ENCODE results near the gene ADAM19.
"Not testable (repeated sequence)": the region's sequence is repeated elsewhere in the genome, so short reads cannot be mapped to it uniquely, and the experiment has no call there.

The ADAM19 gene

DNA sequence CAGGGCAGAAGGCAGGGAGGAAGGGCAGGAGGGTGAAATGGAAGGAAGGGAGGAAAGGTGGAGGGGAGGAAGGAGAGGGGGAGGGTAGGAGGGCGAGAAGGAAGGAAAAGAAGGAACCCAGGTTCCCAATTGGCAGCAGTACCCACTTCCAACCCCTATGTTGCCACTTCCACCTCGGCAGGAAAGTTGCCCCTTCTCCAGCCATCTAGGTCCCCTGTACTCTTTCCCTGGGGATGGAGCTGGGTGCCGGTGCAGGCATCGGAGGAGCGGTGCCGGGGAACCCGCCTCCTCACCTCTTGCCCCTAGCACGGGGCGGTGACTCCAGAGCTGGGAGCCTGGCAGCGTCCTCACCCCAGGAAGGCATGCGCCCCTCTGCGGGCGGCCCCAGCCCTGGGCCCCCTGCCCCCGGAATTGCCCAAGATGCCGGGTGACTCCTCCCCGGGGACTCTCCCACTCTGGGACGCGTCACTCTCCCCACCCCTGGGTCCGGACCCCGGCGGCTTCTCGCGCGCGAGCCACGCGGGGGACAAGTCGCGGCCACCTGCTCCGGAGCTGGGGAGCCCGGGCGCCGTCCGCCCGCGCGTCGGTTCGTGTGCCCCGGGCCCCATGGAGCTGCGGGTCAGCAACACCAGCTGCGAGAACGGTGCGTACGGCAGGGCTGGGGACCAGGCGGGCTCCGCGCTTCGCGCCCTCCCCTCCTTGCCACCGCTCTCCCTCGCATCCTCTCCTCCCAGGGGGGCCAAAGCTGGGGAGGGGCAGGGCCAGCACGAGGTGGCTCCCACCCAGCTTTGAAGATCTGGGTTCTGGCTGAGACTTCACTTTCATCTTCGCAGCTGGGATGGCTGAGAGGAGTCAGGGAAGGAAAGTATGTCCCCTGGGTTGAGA, 115.6 kb downstream of the ADAM19 start, which contains the start of gene NIPAL4:
Gene NIPAL4 (plus strand): TSS at position 499 of the 885 bp plus-strand sequence. CDS start 108 bp downstream, at position 607.
- DNase-seq: peak in 1 of 4 experiments; percentile 6

DNA sequence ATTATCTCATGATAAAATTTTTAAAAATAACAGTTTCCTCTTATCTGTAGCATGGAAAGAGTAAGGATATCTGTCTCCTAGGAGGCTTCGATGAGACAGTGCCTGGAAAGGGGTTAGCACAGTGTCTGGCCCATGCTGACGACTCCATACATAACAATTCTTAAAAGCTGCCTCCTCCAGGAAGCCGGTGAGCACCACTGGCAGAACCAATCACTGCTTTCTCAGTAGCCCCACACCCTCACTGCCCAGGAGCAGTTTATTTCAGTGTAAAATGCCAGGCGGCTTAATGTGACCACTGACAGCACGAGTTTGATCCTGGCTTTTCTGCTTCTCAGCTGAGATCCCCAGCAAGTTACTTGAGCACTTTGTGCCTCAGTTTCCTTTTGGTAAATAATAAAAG, 116.7 kb downstream of the ADAM19 start:
- no peak for DNase-seq

DNA sequence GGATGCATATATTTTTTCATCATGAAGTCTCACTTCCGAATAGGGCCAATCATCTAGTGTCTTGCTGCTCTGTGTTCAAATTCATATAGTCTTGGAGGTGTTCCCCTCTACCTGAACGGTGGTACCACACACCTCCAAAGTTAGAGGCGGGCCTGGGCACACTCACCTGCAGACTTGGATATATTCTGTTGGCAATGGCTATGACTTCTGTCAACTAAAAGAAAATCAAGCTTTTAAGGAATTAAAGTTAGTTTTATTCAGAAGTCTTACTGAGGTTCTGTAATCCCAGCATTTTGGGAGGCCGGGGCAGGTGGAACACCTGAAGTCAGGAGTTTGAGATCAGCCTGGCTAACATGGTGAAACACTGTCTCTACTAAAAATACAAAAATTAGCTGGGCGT, 118.2 kb downstream of the ADAM19 start:
- no peak for DNase-seq

DNA sequence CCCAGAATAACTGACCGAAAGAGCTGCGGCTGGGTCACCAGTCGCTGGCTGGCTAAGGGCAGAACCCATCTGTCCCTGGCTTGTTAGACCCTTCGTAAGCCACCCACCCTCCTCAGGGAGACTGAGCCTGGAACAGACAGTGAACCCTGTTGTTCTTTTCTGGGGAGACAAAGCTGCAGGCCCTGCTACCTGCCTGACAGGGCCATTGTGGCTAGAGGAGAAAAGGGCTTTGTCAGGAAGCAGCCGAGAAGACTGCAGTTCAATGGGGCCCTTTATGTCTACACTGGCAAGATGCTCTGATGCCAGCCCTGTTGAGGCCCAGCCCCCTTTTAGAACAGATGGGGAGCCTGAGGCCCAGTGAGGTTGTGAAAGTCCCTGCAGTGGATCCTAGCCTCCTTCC, 119.3 kb downstream of the ADAM19 start:
- DNase-seq: no peak

DNA sequence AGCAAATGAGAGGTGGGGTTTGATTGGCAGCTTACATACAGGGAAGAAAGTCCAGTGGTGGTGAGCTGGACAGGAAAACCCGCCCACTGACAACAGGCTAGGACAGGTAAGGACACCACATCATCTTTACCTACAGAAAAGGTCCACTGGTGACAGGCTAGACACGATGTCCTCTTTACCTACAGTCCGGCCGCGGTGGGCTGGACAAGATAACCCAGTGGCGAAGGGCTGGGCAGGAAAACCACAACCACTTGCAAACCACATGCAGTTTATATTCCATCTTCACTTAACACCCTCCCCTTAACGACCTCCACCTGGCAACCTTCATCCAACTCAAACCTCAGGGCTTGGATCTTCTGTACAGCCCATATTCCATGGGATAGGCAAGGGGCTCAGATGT, 120.5 kb downstream of the ADAM19 start:
- no peak for DNase-seq

DNA sequence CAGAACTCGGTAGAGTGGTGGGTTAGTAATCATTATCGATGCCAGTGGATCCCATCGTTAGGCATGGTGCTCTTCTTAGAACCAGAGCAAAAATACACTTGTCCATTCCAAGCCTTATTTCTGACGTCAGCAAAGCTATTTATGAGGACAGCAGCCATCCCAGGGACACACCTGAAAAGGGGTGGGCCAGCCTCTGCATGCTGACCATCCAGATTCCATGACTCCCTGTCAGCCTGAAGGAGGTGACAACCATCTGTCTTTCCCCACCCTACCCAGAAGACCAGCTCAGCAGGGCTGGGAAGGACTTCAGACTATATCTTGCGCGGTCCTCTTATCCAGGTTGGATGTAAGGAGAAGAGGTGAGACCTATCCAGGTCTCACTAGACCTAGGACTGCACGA, 121.3 kb downstream of the ADAM19 start:
- DNase-seq: no peak

DNA sequence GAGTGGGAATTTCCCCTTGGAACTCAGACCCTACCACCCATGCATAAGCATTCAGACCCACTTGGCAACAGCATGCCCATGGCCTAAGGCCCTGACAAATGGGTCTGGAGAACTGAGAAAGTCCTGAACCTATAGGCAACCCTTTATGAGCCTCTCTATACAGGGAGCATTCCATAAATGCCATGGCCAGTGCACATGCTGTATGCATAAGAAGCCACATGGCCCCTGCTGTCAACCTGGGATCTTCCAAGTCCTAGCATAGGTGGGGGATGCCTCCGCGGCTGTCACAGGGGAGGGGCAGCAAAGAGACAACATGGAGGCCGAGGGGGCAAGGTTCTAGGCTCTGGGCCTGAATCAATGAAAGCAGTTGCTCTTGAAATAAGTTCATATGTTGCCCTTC, 123.8 kb downstream of the ADAM19 start:
- DNase-seq: no peak

DNA sequence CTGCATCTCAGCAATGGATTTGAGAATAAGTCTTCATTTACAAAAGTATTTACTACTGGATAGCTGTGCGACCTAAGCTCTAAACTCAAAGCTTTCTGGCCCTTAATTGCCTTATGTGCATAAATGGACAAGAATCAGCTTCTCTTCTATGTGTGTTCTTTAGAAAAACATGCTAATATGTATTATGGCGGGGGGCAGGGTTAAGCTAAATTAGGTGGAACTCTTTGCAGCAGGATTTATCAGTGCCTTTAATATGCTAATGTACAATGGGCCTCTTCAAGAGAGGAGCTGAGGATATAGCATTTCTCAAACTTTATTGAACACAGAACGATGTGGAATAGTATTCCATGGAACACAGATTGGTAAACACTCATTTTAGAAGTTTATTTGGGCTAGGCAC, 125.6 kb downstream of the ADAM19 start:
- no peak for DNase-seq

DNA sequence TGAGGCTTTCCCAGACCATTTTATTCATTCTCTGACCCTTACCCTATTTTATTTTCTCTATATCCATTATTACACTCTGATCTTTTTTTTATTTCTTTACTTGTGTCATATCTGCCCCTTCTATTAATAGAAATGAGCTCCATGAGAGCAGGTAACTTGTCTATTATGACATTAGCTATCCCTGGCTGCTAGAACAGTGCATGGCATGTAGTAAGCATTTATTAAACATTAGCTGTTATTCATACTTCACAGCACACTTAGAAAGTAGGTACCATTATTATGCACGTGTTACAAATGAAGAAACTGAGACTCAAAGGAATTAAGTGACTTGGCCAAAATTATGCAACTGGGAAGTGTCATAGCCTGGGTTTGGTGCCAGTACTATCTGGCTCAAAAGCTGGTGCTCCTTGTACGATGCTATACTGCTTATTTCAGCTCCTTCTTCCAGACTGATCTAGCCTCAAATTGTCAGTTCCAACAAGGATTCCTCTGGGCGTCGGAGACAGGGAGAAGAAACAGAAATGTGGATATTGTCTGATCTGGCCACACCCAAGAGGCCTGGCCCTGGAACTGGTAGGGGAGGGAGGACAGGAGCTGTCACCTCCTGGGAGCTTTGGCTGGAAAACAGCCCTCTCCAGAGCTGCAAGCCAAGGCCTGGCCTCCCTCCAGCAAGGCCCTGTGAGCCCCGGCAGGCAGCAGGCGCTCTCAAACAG, 126.4 kb downstream of the ADAM19 start:
- DNase-seq: no peak

DNA sequence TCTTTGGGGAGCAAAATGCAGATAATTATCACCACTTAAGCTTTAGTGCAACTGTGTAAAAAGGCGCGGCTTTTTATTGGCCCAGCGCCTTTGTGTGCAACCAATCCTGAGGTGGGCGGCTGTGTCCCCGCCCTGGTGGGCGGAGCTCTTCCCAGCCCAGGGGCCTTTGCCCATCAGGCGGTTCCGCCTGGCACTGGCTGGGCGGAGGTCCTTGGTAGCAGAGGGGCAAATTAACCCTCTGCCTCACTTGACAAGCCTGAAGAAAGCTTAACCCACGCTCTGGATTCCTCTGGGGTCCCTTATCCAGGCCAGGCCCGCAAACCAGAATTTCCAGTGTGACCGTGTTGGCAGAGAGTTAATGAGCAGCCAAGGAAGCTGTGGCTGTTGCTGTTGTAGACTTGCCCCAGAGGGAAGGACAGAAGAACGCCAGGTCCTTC, 128.4 kb downstream of the ADAM19 start:
- DNase-seq: no peak

DNA sequence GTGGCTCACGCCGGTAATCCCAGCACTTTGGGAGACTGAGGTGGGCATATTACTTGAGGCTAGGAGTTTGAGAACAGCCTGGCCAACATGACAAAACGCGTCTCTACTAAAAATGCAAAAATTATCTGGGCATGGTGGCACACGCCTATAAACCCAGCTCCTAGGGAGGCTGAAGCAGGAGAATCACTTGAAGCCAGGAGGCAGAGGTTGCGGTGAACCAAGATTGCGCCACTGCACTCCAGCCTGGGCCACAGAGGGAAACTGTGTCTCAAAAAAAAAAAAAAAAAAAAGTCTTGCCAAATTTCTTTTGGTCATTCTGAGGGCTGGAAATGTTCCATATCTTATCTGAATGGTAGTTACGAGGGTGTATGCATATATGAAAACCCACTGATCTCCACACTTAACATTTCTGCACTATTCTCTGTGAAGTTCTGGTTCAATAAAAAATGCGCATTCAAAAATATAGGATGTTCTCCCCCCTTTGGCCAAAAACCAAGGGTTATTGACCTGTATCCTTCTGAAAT, 129.1 kb downstream of the ADAM19 start:
- DNase-seq: no peak

DNA sequence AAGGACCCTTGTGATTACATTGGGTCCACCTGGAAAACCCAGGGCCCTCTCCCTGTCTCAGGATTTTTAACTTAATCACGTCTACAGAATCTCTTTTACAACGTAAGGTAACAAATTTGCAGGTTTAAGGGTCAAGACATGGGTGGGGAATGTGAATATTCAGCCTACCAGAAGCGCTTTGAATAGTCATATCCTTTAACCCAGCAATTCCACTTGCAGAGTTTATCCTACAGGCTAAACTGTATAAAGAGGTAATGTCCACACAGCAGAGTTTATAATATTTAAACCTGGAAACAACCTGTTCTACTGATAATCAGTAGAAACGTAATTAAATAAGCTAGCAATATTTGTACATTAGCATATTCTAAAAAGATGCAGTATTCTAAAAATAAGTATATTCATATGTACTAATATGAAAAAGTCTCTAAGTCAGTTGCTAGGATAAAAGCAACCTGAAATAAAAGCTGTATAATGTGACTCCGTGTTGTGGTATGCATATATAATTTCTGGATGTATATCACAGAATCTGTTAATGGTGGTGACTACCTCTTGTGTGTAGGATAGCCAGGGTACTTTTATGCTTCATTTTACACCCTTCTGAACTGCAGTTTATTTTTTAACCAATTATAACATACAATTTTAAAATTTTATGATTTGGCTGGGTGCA, 129.7 kb downstream of the ADAM19 start:
- no peak for DNase-seq

DNA sequence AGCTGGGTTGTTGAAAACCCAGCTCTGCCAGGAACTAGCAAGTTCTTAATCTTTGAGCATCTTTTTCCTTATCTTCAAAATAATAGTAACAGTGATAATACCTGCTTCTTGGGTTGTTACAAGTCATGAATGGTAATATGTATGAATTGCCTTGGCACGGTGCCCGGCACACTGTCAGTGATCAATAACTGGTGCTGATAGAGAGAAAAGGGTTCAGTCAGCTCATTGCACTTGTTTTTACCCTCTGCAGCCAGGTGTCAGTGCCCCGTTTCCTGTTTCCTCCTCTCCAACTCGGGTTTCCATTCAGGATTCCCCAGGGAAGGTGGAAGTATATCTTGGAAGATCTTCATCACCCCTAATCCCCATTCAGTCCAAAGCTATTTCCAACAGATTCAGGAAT, 131.4 kb downstream of the ADAM19 start:
- DNase-seq: no peak

DNA sequence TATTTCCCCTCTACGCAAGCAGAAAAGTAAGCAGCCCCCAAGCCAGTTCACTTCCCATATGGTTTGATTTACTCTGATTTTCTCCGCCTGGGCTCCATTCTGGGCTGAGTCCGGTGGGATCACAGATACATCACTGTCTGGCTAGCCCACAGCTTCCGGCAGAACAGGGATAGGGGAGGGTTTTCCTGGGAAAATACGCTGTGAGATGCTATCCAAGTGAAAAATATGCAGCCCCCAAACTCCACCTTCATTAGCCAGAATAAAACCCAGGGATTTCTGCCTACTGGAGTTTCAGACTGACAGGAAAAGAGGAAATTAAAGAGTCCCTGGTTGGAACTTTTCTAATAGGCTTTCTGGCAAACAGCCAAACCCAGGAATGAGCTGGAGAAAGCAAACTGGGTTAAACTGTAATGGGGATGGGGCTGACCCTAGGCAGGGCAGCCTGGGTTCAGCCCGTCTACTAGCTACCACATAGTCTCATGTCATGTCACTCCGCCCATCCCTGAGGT, 132.5 kb downstream of the ADAM19 start:
- no peak for DNase-seq

DNA sequence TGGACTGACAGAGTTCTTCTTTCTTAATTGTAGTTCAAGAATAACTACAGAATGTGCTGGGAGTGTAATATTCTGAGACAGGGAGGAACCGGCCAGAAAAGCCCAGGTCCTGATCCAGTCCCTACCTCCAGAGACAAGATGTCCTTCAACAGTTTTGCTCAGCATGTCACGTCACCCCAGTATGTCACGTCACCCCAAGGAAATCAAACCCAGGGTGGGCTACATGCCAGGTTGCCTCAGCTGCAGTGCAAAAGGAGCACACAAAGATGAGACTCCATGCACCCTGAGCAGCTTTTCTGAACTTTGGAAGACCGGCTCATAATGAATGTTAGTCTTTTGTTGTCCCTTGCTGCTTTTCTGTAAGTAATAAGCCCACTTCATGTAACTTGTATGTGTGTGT, 141.5 kb downstream of the ADAM19 start:
- DNase-seq: no peak

DNA sequence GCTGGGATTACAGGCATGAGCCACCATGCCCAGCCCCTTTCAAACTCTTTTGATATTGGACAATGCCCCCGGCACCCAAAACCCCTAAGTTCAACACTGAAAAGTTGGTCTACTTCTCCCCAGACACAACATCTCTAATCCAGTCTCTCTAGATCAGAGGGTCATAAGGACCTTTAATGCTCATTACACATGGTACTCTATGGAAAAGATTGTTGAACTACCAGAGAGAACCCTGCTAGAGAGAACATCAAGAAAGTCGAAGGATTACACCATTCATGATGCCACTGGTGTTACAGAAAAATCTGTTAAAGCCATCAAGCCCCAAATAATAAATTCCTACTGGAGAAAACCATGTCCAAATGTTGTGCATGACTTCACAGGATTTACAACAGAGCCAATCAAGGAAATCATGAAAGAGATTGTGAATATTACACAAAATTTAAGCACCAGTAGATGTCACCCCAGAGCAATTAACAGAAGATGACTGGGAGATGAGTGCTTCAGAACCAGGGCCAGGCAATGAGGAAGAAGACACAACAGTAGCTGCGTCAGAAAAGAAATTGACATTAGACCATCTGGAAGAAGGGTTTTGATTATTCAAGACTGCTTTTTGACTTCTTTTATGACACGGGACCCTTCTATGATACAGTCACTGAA, 143.9 kb downstream of the ADAM19 start:
- no peak for DNase-seq

DNA sequence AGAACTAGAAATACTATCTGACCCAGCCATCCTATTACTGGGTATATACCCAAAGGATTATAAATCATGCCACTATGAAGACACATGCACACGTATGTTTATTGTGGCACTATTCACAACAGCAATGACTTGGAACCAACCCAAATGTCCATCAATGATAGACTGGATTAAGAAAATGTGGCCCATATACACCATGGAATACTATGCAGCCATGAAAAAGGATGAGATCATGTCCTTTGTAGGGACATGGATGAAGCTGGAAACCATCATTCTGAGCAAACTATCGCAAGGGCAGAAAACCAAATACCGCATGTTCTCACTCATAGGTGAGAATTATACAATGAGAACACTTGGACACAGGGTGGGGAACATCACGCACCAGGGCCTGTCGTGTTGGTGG, 145.7 kb downstream of the ADAM19 start:
- not testable (repeated sequence) for DNase-seq
